ENCODE results near the gene TDRD9.

The TDRD9 gene

GRCh38 chr14:103925316-103925715, 2.9 kb upstream of the TDRD9 start:
- no peak for DNase-seq
- TF ChIP-seq, protein P1, sequence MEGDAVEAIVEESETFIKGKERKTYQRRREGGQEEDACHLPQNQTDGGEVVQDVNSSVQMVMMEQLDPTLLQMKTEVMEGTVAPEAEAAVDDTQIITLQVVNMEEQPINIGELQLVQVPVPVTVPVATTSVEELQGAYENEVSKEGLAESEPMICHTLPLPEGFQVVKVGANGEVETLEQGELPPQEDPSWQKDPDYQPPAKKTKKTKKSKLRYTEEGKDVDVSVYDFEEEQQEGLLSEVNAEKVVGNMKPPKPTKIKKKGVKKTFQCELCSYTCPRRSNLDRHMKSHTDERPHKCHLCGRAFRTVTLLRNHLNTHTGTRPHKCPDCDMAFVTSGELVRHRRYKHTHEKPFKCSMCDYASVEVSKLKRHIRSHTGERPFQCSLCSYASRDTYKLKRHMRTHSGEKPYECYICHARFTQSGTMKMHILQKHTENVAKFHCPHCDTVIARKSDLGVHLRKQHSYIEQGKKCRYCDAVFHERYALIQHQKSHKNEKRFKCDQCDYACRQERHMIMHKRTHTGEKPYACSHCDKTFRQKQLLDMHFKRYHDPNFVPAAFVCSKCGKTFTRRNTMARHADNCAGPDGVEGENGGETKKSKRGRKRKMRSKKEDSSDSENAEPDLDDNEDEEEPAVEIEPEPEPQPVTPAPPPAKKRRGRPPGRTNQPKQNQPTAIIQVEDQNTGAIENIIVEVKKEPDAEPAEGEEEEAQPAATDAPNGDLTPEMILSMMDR (IDR thresholded peaks at IDR 0.05; ENCODE audit: low read depth, low read length): no peak
- H3K36me3 ChIP-seq: no peaks in the 10 kb centered on the region

DNA sequence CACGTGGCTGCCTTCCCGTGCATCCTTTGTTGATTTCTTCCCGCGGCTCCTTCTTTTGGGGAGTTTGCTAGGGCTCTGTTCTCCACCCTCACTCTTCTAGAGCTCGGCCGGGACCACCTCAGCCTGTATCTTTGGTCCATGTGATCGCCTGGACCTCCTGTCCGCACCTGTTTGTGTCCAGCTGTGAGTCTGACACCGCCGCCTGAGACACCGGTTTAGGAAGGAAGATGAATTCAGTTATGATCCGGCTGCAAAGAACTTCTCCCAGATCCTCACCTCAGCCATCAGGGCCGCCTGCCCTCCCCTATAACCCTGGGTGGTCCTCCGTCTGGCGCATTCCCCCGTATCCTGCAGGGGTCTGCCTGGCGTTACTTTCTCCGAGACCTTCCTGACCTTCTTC, 690 bp upstream of the TDRD9 start:
- H3K9me3 ChIP-seq (ENCODE audit: severe bottlenecking): no peaks in the 10 kb centered on the region
- no peak for DNase-seq
- no peak overlapping the region for H3K27ac ChIP-seq
- no peak overlapping the region for H3K4me3 ChIP-seq (ENCODE audit: low read depth, low read length)
- no peaks in the 10 kb centered on the region for H3K27me3 ChIP-seq (ENCODE audit: insufficient read depth, low read depth, severe bottlenecking)
- TF ChIP-seq, protein P1 (IDR thresholded peaks at IDR 0.05; ENCODE audit: low read depth, low read length): no peak
- H3K36me3 ChIP-seq: no peaks in the 10 kb centered on the region

More at GRCh38 chr14:103925316-103925715, 2.9 kb upstream of the TDRD9 start:
- H3K27ac ChIP-seq: no peak overlapping the region
- H3K27me3 ChIP-seq (ENCODE audit: insufficient read depth, low read depth, severe bottlenecking): no peaks in the 10 kb centered on the region
- no peaks in the 10 kb centered on the region for H3K9me3 ChIP-seq (ENCODE audit: severe bottlenecking)
- no peak overlapping the region for H3K4me3 ChIP-seq (ENCODE audit: low read depth, low read length)

DNA sequence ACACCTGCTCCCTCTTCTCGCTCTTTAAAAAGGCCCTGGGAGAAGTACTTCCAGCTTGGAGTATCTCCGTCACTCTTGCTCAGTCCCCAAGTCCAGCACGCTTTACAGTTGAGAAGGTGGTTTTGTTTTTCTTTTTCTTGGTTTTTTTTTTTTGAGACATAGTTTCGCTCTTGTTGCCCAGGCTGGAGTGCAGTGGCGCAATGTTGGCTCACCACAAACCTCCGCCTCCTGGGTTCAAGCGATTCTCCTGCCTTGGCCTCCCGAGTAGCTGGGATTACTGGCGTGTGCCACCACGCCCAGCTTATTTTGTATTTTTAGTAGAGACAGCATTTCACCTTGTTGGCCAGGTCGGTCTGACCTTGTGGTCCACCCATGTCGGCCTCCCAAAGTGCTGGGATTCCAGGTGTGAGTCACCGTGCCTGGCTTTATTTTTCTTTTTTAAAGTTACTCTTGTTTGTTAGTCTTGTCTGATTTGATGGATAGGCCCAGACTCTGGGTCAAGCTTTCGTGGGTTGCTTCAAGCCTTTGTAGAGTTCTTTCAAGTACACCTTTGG, 1.9 kb downstream of the TDRD9 start:
- Histone ChIP-seq H3K36me3 (no peaks in the 10 kb centered on the region), H3K27me3 (ENCODE audit: insufficient read depth, low read depth, severe bottlenecking) (no peaks in the 10 kb centered on the region), H3K27ac (no peak overlapping the region), H3K4me3 (ENCODE audit: low read depth, low read length) (no peak overlapping the region), H3K9me3 (ENCODE audit: severe bottlenecking) (no peaks in the 10 kb centered on the region)
- no peak for DNase-seq
- TF ChIP-seq, protein P1 (IDR thresholded peaks at IDR 0.05; ENCODE audit: low read depth, low read length): no peak

DNA sequence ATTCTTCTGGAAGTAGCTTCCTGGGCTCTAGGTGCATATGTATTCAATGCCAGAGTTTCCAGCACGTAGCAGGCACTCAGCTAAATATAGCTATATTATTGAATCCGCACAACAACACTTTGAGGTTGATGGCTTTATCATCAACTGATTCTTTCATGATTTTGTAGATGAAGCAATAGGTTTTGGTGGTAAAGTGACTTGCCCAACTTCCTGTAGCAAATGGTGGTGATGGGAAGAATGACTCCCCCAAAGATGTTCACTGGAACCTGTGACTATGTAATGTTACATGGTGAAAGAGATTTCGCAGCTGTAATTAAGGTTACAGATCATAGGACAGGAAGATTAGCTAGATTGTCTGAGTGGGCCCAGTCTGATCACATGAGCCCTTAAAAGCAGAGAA, 3.2 kb downstream of the TDRD9 start:
- DNase-seq: no peak
- TF ChIP-seq, protein P1 (IDR thresholded peaks at IDR 0.05; ENCODE audit: low read depth, low read length): no peak
- no peak overlapping the region for H3K4me3 ChIP-seq (ENCODE audit: low read depth, low read length)
- H3K36me3 ChIP-seq: no peaks in the 10 kb centered on the region
- no peaks in the 10 kb centered on the region for H3K27me3 ChIP-seq (ENCODE audit: insufficient read depth, low read depth, severe bottlenecking)
- no peaks in the 10 kb centered on the region for H3K9me3 ChIP-seq (ENCODE audit: severe bottlenecking)
- no peak overlapping the region for H3K27ac ChIP-seq

DNA sequence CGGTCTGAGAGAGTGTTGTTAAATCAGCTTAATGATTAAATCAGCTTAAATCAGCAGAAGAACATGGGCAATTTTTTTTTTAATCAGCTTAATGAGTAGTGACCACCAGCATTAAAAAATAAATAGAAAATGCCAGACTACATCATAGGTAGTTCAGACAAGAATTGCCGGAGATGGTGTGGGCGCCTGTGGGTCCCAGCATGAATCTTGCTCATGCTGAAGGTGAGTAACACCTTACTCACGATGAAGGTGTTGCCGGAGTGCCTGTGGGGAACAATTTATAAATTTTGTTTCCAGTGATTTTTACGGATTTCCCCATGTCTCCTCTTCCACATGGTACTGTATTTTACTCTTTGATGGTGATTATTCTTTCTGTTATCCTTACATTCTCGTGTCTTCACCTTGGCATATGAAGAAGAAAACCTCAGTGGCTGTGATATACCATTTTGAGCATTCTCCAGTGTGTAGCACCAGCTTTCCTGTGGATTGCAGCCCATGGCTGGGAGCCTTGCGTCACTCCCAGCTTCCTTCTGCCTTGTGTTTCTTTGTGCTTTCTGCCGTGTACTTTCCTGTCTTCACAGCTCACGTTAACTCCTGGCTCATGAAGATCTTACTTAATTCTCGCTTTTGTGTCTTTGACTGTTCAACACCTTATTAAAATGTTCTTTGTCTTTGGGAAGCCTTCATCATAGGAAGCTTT, 4.7 kb downstream of the TDRD9 start:
- H3K9me3 ChIP-seq (ENCODE audit: severe bottlenecking): no peaks in the 10 kb centered on the region
- H3K27ac ChIP-seq: no peak overlapping the region
- DNase-seq: no peak
- no peaks in the 10 kb centered on the region for H3K27me3 ChIP-seq (ENCODE audit: insufficient read depth, low read depth, severe bottlenecking)
- H3K36me3 ChIP-seq: no peaks in the 10 kb centered on the region
- TF ChIP-seq, protein P1 (IDR thresholded peaks at IDR 0.05; ENCODE audit: low read depth, low read length): no peak
- no peak overlapping the region for H3K4me3 ChIP-seq (ENCODE audit: low read depth, low read length)

- no peaks in the 10 kb centered on the region for H3K9me3 ChIP-seq (ENCODE audit: severe bottlenecking)
- H3K27me3 ChIP-seq (ENCODE audit: insufficient read depth, low read depth, severe bottlenecking): no peaks in the 10 kb centered on the region
- no peak for DNase-seq
- no peaks in the 10 kb centered on the region for H3K36me3 ChIP-seq
- H3K27ac ChIP-seq: no peak overlapping the region
- no peak overlapping the region for H3K4me3 ChIP-seq (ENCODE audit: low read depth, low read length)
- TF ChIP-seq, protein P1 (IDR thresholded peaks at IDR 0.05; ENCODE audit: low read depth, low read length): no peak
Measured at GRCh38 chr14:103935102-103935501, 6.8 kb downstream of the TDRD9 start.

All from WERI-Rb-1 (cell line).